NOMO-1 treated with dmso at 0.1 percent for 144 hours (cell line): ENCODE data around the gene HYAL2.

Experiments used
- DNase-seq: peaks from one replicate; lab custom pipeline; 2025; ENCODE audit not compliant: unreplicated experiment; lab: John Stamatoyannopoulos, UW

The HYAL2 gene

GRCh38 chr3:50271314-50271936 lies 51.1 kb downstream of the HYAL2 start:
- no peak for DNase-seq

- no peak for DNase-seq
Observed at GRCh38 chr3:50270422-50271224, 51.9 kb downstream of the HYAL2 start.

- no peak for DNase-seq
Observed at GRCh38 chr3:50269977-50270413, 52.5 kb downstream of the HYAL2 start.

GRCh38 chr3:50269460-50269859 lies 53.1 kb downstream of the HYAL2 start:
- DNase-seq, result no peak

- no peak for DNase-seq
Observed at GRCh38 chr3:50268703-50269451, 53.7 kb downstream of the HYAL2 start, which contains the start of gene SEMA3B. TSS of gene SEMA3B (plus strand) at chr3:50269147. CDS start at chr3:50269241, 94 bp downstream.

GRCh38 chr3:50268276-50268675 lies 54.3 kb downstream of the HYAL2 start:
- DNase-seq, result no peak
